ENCODE measurements around the gene COMMD1. TPM values are rescaled to one million over a fixed set of nuclear protein-coding genes. Genes with fewer than 3 reads are reported as not detected.

COMMD1 gene
- polyA plus RNA-seq, 1 donor from 2014 or later, result 69.1 TPM

- TF ChIP-seq EZH2 (IDR thresholded peaks at IDR 0.05; ENCODE audit: borderline replicate concordance, insufficient read depth, low read length, poor library complexity, severe bottlenecking) (no peak), RAD21 (conservative IDR thresholded peaks at IDR 0.05) (no peak), CTCF (IDR thresholded peaks at IDR 0.05; ENCODE audit: poor library complexity, severe bottlenecking) (no peak), MXI1 (conservative IDR thresholded peaks at IDR 0.05; ENCODE audit: poor library complexity, severe bottlenecking) (no peak), POLR2AphosphoS5 (IDR thresholded peaks at IDR 0.05) (no peak), TAF1 (IDR thresholded peaks at IDR 0.05; ENCODE audit: low read depth) (no peak), EP300 (conservative IDR thresholded peaks at IDR 0.05; ENCODE audit: poor library complexity, severe bottlenecking) (no peak), REST (IDR thresholded peaks at IDR 0.05; ENCODE audit: borderline replicate concordance) (no peak), SMC3 (conservative IDR thresholded peaks at IDR 0.05; ENCODE audit: poor library complexity) (no peak)
- no peak overlapping the region for H3K4me3 ChIP-seq (ENCODE audit: low read length)
- no peak overlapping the region for H3K27ac ChIP-seq (ENCODE audit: low read length)
- no peaks in the 10 kb centered on the region for H3K27me3 ChIP-seq (ENCODE audit: insufficient read depth, low read depth, low read length)
- H3K9me2 ChIP-seq (ENCODE audit: insufficient read depth, low read length), result no peaks in the 10 kb centered on the region
- no peaks in the 10 kb centered on the region for H3K36me3 ChIP-seq (ENCODE audit: insufficient read depth, low read length)
- no peak overlapping the region for H2AFZ ChIP-seq (ENCODE audit: low read depth, low read length)
- H3F3A ChIP-seq (ENCODE audit: insufficient read depth, low read length, poor library complexity, severe bottlenecking), result no peaks in the 10 kb centered on the region
- no peaks in the 10 kb centered on the region for H4K20me1 ChIP-seq (ENCODE audit: insufficient read depth)
- no peaks in the 10 kb centered on the region for H3K79me2 ChIP-seq (replicated peaks; ENCODE audit: insufficient read depth, low read length)
- no peak overlapping the region for H3K4me2 ChIP-seq (ENCODE audit: low read length)
- H3K9ac ChIP-seq (ENCODE audit: low read length), result no peak overlapping the region
- H3K9me3 ChIP-seq (ENCODE audit: low read length), result no peaks in the 10 kb centered on the region
Measured at GRCh38 chr2:61948661-61949457, 43.4 kb downstream of the COMMD1 start.

GRCh38 chr2:61949458-61949713, 43.9 kb downstream of the COMMD1 start:
- Histone ChIP-seq H2AFZ (ENCODE audit: low read depth, low read length) (no peak overlapping the region), H4K20me1 (ENCODE audit: insufficient read depth) (no peaks in the 10 kb centered on the region), H3K36me3 (ENCODE audit: insufficient read depth, low read length) (no peaks in the 10 kb centered on the region), H3K27ac (ENCODE audit: low read length) (no peak overlapping the region), H3K27me3 (ENCODE audit: insufficient read depth, low read depth, low read length) (no peaks in the 10 kb centered on the region), H3K79me2 (replicated peaks; ENCODE audit: insufficient read depth, low read length) (no peaks in the 10 kb centered on the region), H3F3A (ENCODE audit: insufficient read depth, low read length, poor library complexity, severe bottlenecking) (no peaks in the 10 kb centered on the region), H3K4me2 (ENCODE audit: low read length) (no peak overlapping the region), H3K9me3 (ENCODE audit: low read length) (no peaks in the 10 kb centered on the region), H3K9ac (ENCODE audit: low read length) (no peak overlapping the region), H3K4me3 (ENCODE audit: low read length) (no peak overlapping the region), H3K9me2 (ENCODE audit: insufficient read depth, low read length) (no peaks in the 10 kb centered on the region)
- TF ChIP-seq EP300 (conservative IDR thresholded peaks at IDR 0.05; ENCODE audit: poor library complexity, severe bottlenecking), result no peak
- no peak for TF ChIP-seq SMC3 (conservative IDR thresholded peaks at IDR 0.05; ENCODE audit: poor library complexity)
- no peak for TF ChIP-seq CTCF (IDR thresholded peaks at IDR 0.05; ENCODE audit: poor library complexity, severe bottlenecking)
- no peak for TF ChIP-seq POLR2AphosphoS5 (IDR thresholded peaks at IDR 0.05)
- TF ChIP-seq RAD21 (conservative IDR thresholded peaks at IDR 0.05), result no peak
- no peak for TF ChIP-seq REST (IDR thresholded peaks at IDR 0.05; ENCODE audit: borderline replicate concordance)
